ENCODE results near the gene ENO3.
A peak's percentile ranks its signal among the peaks of the same experiment; 100 is the strongest.

Gene ENO3

GRCh38 chr17:4973256-4974114, 22.6 kb downstream of the ENO3 start:
- no peak for DNase-seq (ENCODE audit: low read depth in 2 of 2)

- no peak for DNase-seq (ENCODE audit: low read depth in 2 of 2)
Observed at GRCh38 chr17:4974115-4974670, 23.3 kb downstream of the ENO3 start.

- no peak for DNase-seq (ENCODE audit: low read depth in 2 of 2)
Observed at GRCh38 chr17:4978726-4979125, 27.8 kb downstream of the ENO3 start.

GRCh38 chr17:4980644-4981216, 29.8 kb downstream of the ENO3 start:
- no peak for DNase-seq (ENCODE audit: low read depth in 2 of 2)

- no peak for DNase-seq (ENCODE audit: low read depth in 2 of 2)
Observed at GRCh38 chr17:4982305-4982704, 31.4 kb downstream of the ENO3 start.

- DNase-seq (ENCODE audit: low read depth in 2 of 2): no peak
Observed at GRCh38 chr17:4986403-4986802, 35.5 kb downstream of the ENO3 start.

GRCh38 chr17:4986951-4987766, 36.2 kb downstream of the ENO3 start, which contains the start of gene CAMTA2:
Gene CAMTA2, minus strand, starts transcription at chr17:4987675. Its CDS starts 1,453 bp downstream, at chr17:4986222.
- peak; percentile 75 to 85 for DNase-seq (ENCODE audit: low read depth in 2 of 2)

GRCh38 chr17:4987767-4988567, 37.0 kb downstream of the ENO3 start:
- no peak for DNase-seq (ENCODE audit: low read depth in 2 of 2)

GRCh38 chr17:4994081-4994595, 43.2 kb downstream of the ENO3 start:
- DNase-seq (ENCODE audit: low read depth in 2 of 2): no peak

- DNase-seq (ENCODE audit: low read depth in 2 of 2): peak; percentile 74 to 87
Observed at GRCh38 chr17:4997302-4998026, 46.5 kb downstream of the ENO3 start, which contains the start of the genes INCA1 and KIF1C. Gene INCA1, minus strand, starts transcription at chr17:4997522. Its CDS starts 3,085 bp downstream, at chr17:4994437. Gene KIF1C, plus strand, starts transcription at chr17:4997950. Its CDS starts 2,297 bp downstream, at chr17:5000247.

- no peak for DNase-seq (ENCODE audit: low read depth in 2 of 2)
Observed at GRCh38 chr17:4998027-4998731, 47.3 kb downstream of the ENO3 start.

GRCh38 chr17:4998732-4999429, 48.0 kb downstream of the ENO3 start:
- no peak for DNase-seq (ENCODE audit: low read depth in 2 of 2)

GRCh38 chr17:4999430-5000093, 48.6 kb downstream of the ENO3 start:
- DNase-seq (ENCODE audit: low read depth in 2 of 2): no peak

- no peak for DNase-seq (ENCODE audit: low read depth in 2 of 2)
Observed at GRCh38 chr17:5000237-5000639, 49.3 kb downstream of the ENO3 start.

- no peak for DNase-seq (ENCODE audit: low read depth in 2 of 2)
Observed at GRCh38 chr17:5002121-5002788, 51.3 kb downstream of the ENO3 start.

GRCh38 chr17:5003214-5003867, 52.4 kb downstream of the ENO3 start:
- no peak for DNase-seq (ENCODE audit: low read depth in 2 of 2)

Measured in stimulated activated CD8-positive, alpha-beta memory T cell treated with anti-CD3 and anti-CD28 coated beads, Interleukin-7, amount 100 ng/mL, for 4 hours (primary cell).